ENCODE measurements around the gene RBM47. TPM values are rescaled to one million over a fixed set of nuclear protein-coding genes. Genes with fewer than 3 reads are reported as not detected.
A peak's percentile ranks its signal among the peaks of the same experiment; 100 is the strongest.

The RBM47 gene
- 0.37 and 0.48 TPM in 2 replicates for total RNA-seq
- long read RNA-seq = 0 reads

GRCh38 chr4:40629401-40630334 is at the start of gene RBM47:
Gene RBM47 (minus strand): TSS chr4:40629864. CDS start chr4:40438893, 190,971 bp downstream.
- no peaks in the 10 kb centered on the region for H3K9me3 Mint-ChIP-seq
- no peak within 1 kb of the TSS for H3K27ac Mint-ChIP-seq (ENCODE audit: unreplicated experiment)
- peaks cover 14% of the 10 kb centered on the region for H3K4me1 Mint-ChIP-seq
- H3K36me3 Mint-ChIP-seq (ENCODE audit: low read depth) = no peaks in the 10 kb centered on the region
- peak within 1 kb of the TSS; percentile 82 for H3K4me3 Mint-ChIP-seq
- peak; percentile 37 for TF ChIP-seq CTCF (conservative IDR thresholded peaks at IDR 0.05)
- peak; percentile 26 for DNase-seq (ENCODE audit: low read depth, low spot score)
- peaks cover 66% of the 10 kb centered on the region for H3K27me3 Mint-ChIP-seq (ENCODE audit: low read depth)

- Mint-ChIP-seq H3K9me3 (no peaks in the 10 kb centered on the region), H3K27ac (ENCODE audit: unreplicated experiment) (no peak overlapping the region), H3K4me1 (peaks cover 4% of the 10 kb centered on the region), H3K4me3 (no peak overlapping the region), H3K36me3 (ENCODE audit: low read depth) (no peaks in the 10 kb centered on the region), H3K27me3 (ENCODE audit: low read depth) (no peaks in the 10 kb centered on the region)
- no peak for DNase-seq (ENCODE audit: low read depth, low spot score)
- TF ChIP-seq CTCF (conservative IDR thresholded peaks at IDR 0.05) = no peak
Observed at GRCh38 chr4:40678421-40678820, 48.8 kb upstream of the RBM47 start.

- Mint-ChIP-seq H3K27me3 (ENCODE audit: low read depth) (no peaks in the 10 kb centered on the region), H3K4me1 (peaks cover 21% of the 10 kb centered on the region), H3K27ac (ENCODE audit: unreplicated experiment) (no peak overlapping the region), H3K36me3 (ENCODE audit: low read depth) (no peaks in the 10 kb centered on the region), H3K4me3 (no peak overlapping the region), H3K9me3 (no peaks in the 10 kb centered on the region)
- no peak for DNase-seq (ENCODE audit: low read depth, low spot score)
- no peak for TF ChIP-seq CTCF (conservative IDR thresholded peaks at IDR 0.05)
Observed at GRCh38 chr4:40675166-40675565, 45.5 kb upstream of the RBM47 start.

GRCh38 chr4:40672528-40673522 is 43.2 kb upstream of the RBM47 start:
- no peak for DNase-seq (ENCODE audit: low read depth, low spot score)

More at GRCh38 chr4:40672528-40673522, 43.2 kb upstream of the RBM47 start:
- TF ChIP-seq CTCF (conservative IDR thresholded peaks at IDR 0.05) = no peak
- peaks cover 21% of the 10 kb centered on the region for H3K4me1 Mint-ChIP-seq
- peak overlapping the region; percentile 96 for H3K27ac Mint-ChIP-seq (ENCODE audit: unreplicated experiment)
- H3K36me3 Mint-ChIP-seq (ENCODE audit: low read depth) = no peaks in the 10 kb centered on the region
- H3K4me3 Mint-ChIP-seq = peak overlapping the region; percentile 17
- H3K27me3 Mint-ChIP-seq (ENCODE audit: low read depth) = no peaks in the 10 kb centered on the region
- H3K9me3 Mint-ChIP-seq = no peaks in the 10 kb centered on the region
